ENCODE measurements around the gene MROH9. TPM values are rescaled to one million over a fixed set of nuclear protein-coding genes. Genes with fewer than 3 reads are reported as not detected.

Gene MROH9
- total RNA-seq (0.23 TPM in 1 of 2 replicates, not detected in the other), polyA plus RNA-seq (0.15 and 0.22 TPM in 2 replicates)

GRCh38 chr1:170935231-170935630 lies at the start of gene MROH9:
MROH9 (plus strand) TSS chr1:170935534; CDS start chr1:170945557, 10,023 bp downstream.
- Histone ChIP-seq H3K79me2 (no peaks in the 10 kb centered on the region), H3K27ac (no peak within 1 kb of the TSS), H3K36me3 (replicated peaks; ENCODE audit: insufficient read depth, low read depth) (no peaks in the 10 kb centered on the region), H2AFZ (no peak within 1 kb of the TSS), H3K4me3 (no peak within 1 kb of the TSS), H3K4me1 (ENCODE audit: insufficient read depth) (no peaks in the 10 kb centered on the region), H3K4me2 (no peak within 1 kb of the TSS), H3K9me2 (replicated peaks; ENCODE audit: insufficient read depth) (no peaks in the 10 kb centered on the region), H3K9me3 (ENCODE audit: low read depth) (no peaks in the 10 kb centered on the region), H4K20me1 (ENCODE audit: insufficient read depth, poor library complexity, severe bottlenecking) (no peaks in the 10 kb centered on the region), H3K27me3 (no peaks in the 10 kb centered on the region)
- no peak for TF ChIP-seq EZH2phosphoT487 (IDR thresholded peaks at IDR 0.05; ENCODE audit: low read depth, severe bottlenecking, unreplicated experiment)
- TF ChIP-seq CTCF (IDR thresholded peaks at IDR 0.05; ENCODE audit: poor library complexity) = no peak
- TF ChIP-seq EZH2 (IDR thresholded peaks at IDR 0.05; ENCODE audit: borderline replicate concordance) = no peak
- no peak for DNase-seq (ENCODE audit: low spot score)
- 71% methylated on average over 2 of the region's 2 CpGs for WGBS (ENCODE audit: low lambda C conversion rate, missing lambda C conversion rate)

GRCh38 chr1:170885551-170885950 lies 49.8 kb upstream of the MROH9 start:
- Histone ChIP-seq H4K20me1 (ENCODE audit: insufficient read depth, poor library complexity, severe bottlenecking) (no peaks in the 10 kb centered on the region), H3K9me3 (ENCODE audit: low read depth) (no peaks in the 10 kb centered on the region), H3K4me2 (no peak overlapping the region), H3K27ac (peak overlapping the region; percentile 59), H3K36me3 (replicated peaks; ENCODE audit: insufficient read depth, low read depth) (no peaks in the 10 kb centered on the region), H3K4me1 (ENCODE audit: insufficient read depth) (peaks cover 5% of the 10 kb centered on the region), H3K27me3 (no peaks in the 10 kb centered on the region), H3K4me3 (no peak overlapping the region), H2AFZ (no peak overlapping the region), H3K9me2 (replicated peaks; ENCODE audit: insufficient read depth) (no peaks in the 10 kb centered on the region), H3K79me2 (no peaks in the 10 kb centered on the region)
- DNase-seq (ENCODE audit: low spot score) = no peak
- TF ChIP-seq EZH2 (IDR thresholded peaks at IDR 0.05; ENCODE audit: borderline replicate concordance) (no peak), CTCF (IDR thresholded peaks at IDR 0.05; ENCODE audit: poor library complexity) (no peak), EZH2phosphoT487 (IDR thresholded peaks at IDR 0.05; ENCODE audit: low read depth, severe bottlenecking, unreplicated experiment) (no peak)
- 87% methylated on average over 3 of the region's 3 CpGs for WGBS (ENCODE audit: low lambda C conversion rate, missing lambda C conversion rate)

- Histone ChIP-seq H3K27ac (peak overlapping the region; percentile 84), H3K4me3 (no peak overlapping the region), H3K36me3 (replicated peaks; ENCODE audit: insufficient read depth, low read depth) (no peaks in the 10 kb centered on the region), H4K20me1 (ENCODE audit: insufficient read depth, poor library complexity, severe bottlenecking) (no peaks in the 10 kb centered on the region), H3K9me2 (replicated peaks; ENCODE audit: insufficient read depth) (no peaks in the 10 kb centered on the region), H3K27me3 (no peaks in the 10 kb centered on the region), H3K79me2 (no peaks in the 10 kb centered on the region), H3K4me1 (ENCODE audit: insufficient read depth) (peaks cover 5% of the 10 kb centered on the region), H2AFZ (no peak overlapping the region), H3K4me2 (peak overlapping the region; percentile 58), H3K9me3 (ENCODE audit: low read depth) (no peaks in the 10 kb centered on the region)
- DNase-seq (ENCODE audit: low spot score) = peak; percentile 44
- WGBS (ENCODE audit: low lambda C conversion rate, missing lambda C conversion rate) = 69% methylated on average over 3 of the region's 3 CpGs
- TF ChIP-seq CTCF (IDR thresholded peaks at IDR 0.05; ENCODE audit: poor library complexity) = no peak
- TF ChIP-seq EZH2phosphoT487 (IDR thresholded peaks at IDR 0.05; ENCODE audit: low read depth, severe bottlenecking, unreplicated experiment) = no peak
- no peak for TF ChIP-seq EZH2 (IDR thresholded peaks at IDR 0.05; ENCODE audit: borderline replicate concordance)
Measured at GRCh38 chr1:170886460-170886859, 48.9 kb upstream of the MROH9 start.

- TF ChIP-seq EZH2 (IDR thresholded peaks at IDR 0.05; ENCODE audit: borderline replicate concordance) = no peak
- TF ChIP-seq CTCF (IDR thresholded peaks at IDR 0.05; ENCODE audit: poor library complexity) = no peak
- TF ChIP-seq EZH2phosphoT487 (IDR thresholded peaks at IDR 0.05; ENCODE audit: low read depth, severe bottlenecking, unreplicated experiment) = no peak
- Histone ChIP-seq H4K20me1 (ENCODE audit: insufficient read depth, poor library complexity, severe bottlenecking) (no peaks in the 10 kb centered on the region), H3K9me3 (ENCODE audit: low read depth) (no peaks in the 10 kb centered on the region), H3K79me2 (no peaks in the 10 kb centered on the region), H3K36me3 (replicated peaks; ENCODE audit: insufficient read depth, low read depth) (no peaks in the 10 kb centered on the region), H3K4me3 (no peak overlapping the region), H3K27ac (peak overlapping the region; percentile 84), H3K4me1 (ENCODE audit: insufficient read depth) (peaks cover 5% of the 10 kb centered on the region), H2AFZ (no peak overlapping the region), H3K9me2 (replicated peaks; ENCODE audit: insufficient read depth) (no peaks in the 10 kb centered on the region), H3K27me3 (no peaks in the 10 kb centered on the region), H3K4me2 (no peak overlapping the region)
- DNase-seq (ENCODE audit: low spot score) = no peak
- 88% methylated on average over 2 of the region's 2 CpGs for WGBS (ENCODE audit: low lambda C conversion rate, missing lambda C conversion rate)
Measured at GRCh38 chr1:170887726-170888125, 47.6 kb upstream of the MROH9 start.
